B cell (primary cell): ENCODE measurements around the gene HS2ST1. TPM values are rescaled to one million over a fixed set of nuclear protein-coding genes. Genes with fewer than 3 reads are reported as not detected.

Experiments used
- ATAC-seq: fragments of 200-7000 bp; cut with Tn5 transposase; one replicate; pipeline ENCODE4 v1.10.0; 2021; ENCODE audit warnings: low read depth, mild to moderate bottlenecking, moderate number of reproducible peaks, moderate library complexity
- CTCF ChIA-PET: fragments of 350-600 bp; sonication (Branson Sonifier 250); formaldehyde crosslinking; loops from one replicate; lab custom pipeline; 2021; ENCODE audit warnings: antibody characterized with exemption, inconsistent platforms; lab: Charles Lee
- POLR2A ChIA-PET: fragments of 350-600 bp; sonication (Branson Sonifier 250); formaldehyde crosslinking; loops from one replicate; lab custom pipeline; 2021; ENCODE audit warnings: antibody characterized with exemption; lab: Charles Lee
- DNase-seq: peaks from one replicate; pipeline ENCODE4 v3.0.0; 2013
- H2AFZ ChIP-seq: 2 replicates; pipeline ENCODE4 v1.6.1; 2012; ENCODE audit warnings: mild to moderate bottlenecking, low read depth, low read length; ENCODE audit not compliant: insufficient read depth, poor library complexity, severe bottlenecking
- H3K27ac ChIP-seq, 2 donors: 1 replicate in 1 of 2; 2 replicates in 1 of 2; pipeline ENCODE4 v1.5.1; 2012 to 2013; ENCODE audit warnings: low read length in 2 of 2, mild to moderate bottlenecking in 2 of 2, moderate library complexity in 1 of 2
- H3K27me3 ChIP-seq, 4 experiments: fragments of 200-600 bp in 1 of 4; sonication (generic) in 1 of 4; replicated peaks in 1 of 4; 1 replicate in 2 of 4; 2 replicates in 2 of 4; pipeline versions ENCODE4 v1.6.1 to v1.7.0; 2013 to 2016; ENCODE audit warnings: low read length in 3 of 4, mild to moderate bottlenecking in 2 of 4, mixed read lengths in 1 of 4, moderate library complexity in 1 of 4; ENCODE audit not compliant: insufficient read depth in 4 of 4, control insufficient read depth in 3 of 4; ENCODE audit errors: control extremely low read depth in 1 of 4
- H3K36me3 ChIP-seq, 2 experiments: replicated peaks in 1 of 2; 1 replicate in 1 of 2; 2 replicates in 1 of 2; pipeline versions ENCODE4 v1.6.1 to v1.7.1; 2013; ENCODE audit warnings: low read length in 1 of 2; ENCODE audit not compliant: insufficient read depth in 2 of 2, control insufficient read depth in 1 of 2; ENCODE audit errors: control extremely low read depth in 1 of 2, extremely low read depth in 1 of 2
- H3K4me1 ChIP-seq, 2 donors: fragments of 200-600 bp in 1 of 2; sonication (generic) in 1 of 2; 1 replicate in 1 of 2; 2 replicates in 1 of 2; pipeline versions ENCODE4 v1.5.1 to v1.6.1; 2013 to 2017; ENCODE audit warnings: low read length in 2 of 2; ENCODE audit not compliant: control insufficient read depth in 2 of 2, insufficient read depth in 2 of 2
- H3K4me2 ChIP-seq: replicated peaks from 2 replicates; pipeline ENCODE3; 2012; ENCODE audit warnings: mild to moderate bottlenecking, low read depth, low read length; ENCODE audit not compliant: poor library complexity, severe bottlenecking
- H3K4me3 ChIP-seq, 5 experiments: fragments of 200-600 bp in 1 of 5; sonication (generic) in 1 of 5; 1 replicate in 3 of 5; 2 replicates in 2 of 5; pipeline versions ENCODE4 v1.5.1 to v1.7.0; 2011 to 2016; ENCODE audit warnings: low read length in 4 of 5, mild to moderate bottlenecking in 4 of 5, low read depth in 2 of 5, control low read depth in 1 of 5, moderate library complexity in 1 of 5; ENCODE audit not compliant: insufficient read depth in 1 of 5; ENCODE audit errors: control extremely low read depth in 1 of 5, extremely low read depth in 1 of 5
- H3K79me2 ChIP-seq: fragments of 200-600 bp; sonication (generic); one replicate; pipeline ENCODE4 v1.6.0; 2016; ENCODE audit warnings: low read length; ENCODE audit not compliant: control insufficient read depth, insufficient read depth
- H3K9ac ChIP-seq: fragments of 200-600 bp; sonication (generic); 2 replicates; pipeline ENCODE4 v1.6.1; 2017; ENCODE audit warnings: mild to moderate bottlenecking, low read length, moderate library complexity
- H3K9me3 ChIP-seq, 3 donors: one replicate each; pipeline versions ENCODE4 v1.6.1 to v1.7.1; 2013; ENCODE audit warnings: low read length in 2 of 3; ENCODE audit not compliant: control insufficient read depth in 2 of 3, insufficient read depth in 1 of 3; ENCODE audit errors: control extremely low read depth in 1 of 3
- H4K20me1 ChIP-seq: 2 replicates; pipeline ENCODE4 v1.6.0; 2012; ENCODE audit warnings: mild to moderate bottlenecking, low read length; ENCODE audit not compliant: insufficient read depth, control insufficient read depth, poor library complexity, severe bottlenecking
- H3K27ac Mint-ChIP-seq: one replicate; pipeline ENCODE4 v1.8.0; 2021; ENCODE audit warnings: mixed read lengths
- H3K27me3 Mint-ChIP-seq: one replicate; pipeline ENCODE4 v1.8.0; 2021; ENCODE audit warnings: mixed read lengths
- H3K4me1 Mint-ChIP-seq: one replicate; pipeline ENCODE4 v1.8.0; 2021; ENCODE audit warnings: mixed read lengths
- H3K4me3 Mint-ChIP-seq: one replicate; pipeline ENCODE4 v1.8.0; 2021; ENCODE audit warnings: mixed read lengths
- H3K9me3 Mint-ChIP-seq: one replicate; pipeline ENCODE4 v1.8.0; 2022; ENCODE audit warnings: mixed read lengths; ENCODE audit not compliant: insufficient read depth
- CTCF ChIP-seq: fragments of 200-600 bp; IDR thresholded peaks from one replicate; pipeline ENCODE4 v1.8.0; 2022; ENCODE audit warnings: antibody characterized with exemption, mild to moderate bottlenecking
- EZH2 ChIP-seq: IDR thresholded peaks from 2 replicates; pipeline ENCODE4 v1.6.1; 2012; ENCODE audit warnings: borderline replicate concordance, low read depth, mild to moderate bottlenecking, moderate library complexity, low read length; ENCODE audit not compliant: insufficient read depth, poor library complexity, severe bottlenecking
- WGBS: methylation state at CpG from one replicate; pipeline ENCODE4 v1.1.5; 2013; ENCODE audit warnings: missing lambda C conversion rate; ENCODE audit not compliant: insufficient coverage; 5-methylcytosine and 5-hydroxymethylcytosine counted together
- intact Hi-C: fragments of 100-400 bp; cut with micrococcal nuclease; formaldehyde crosslinking; loops from one replicate; pipeline ENCODE4 v1.10.0; 2022
- polyA plus RNA-seq: library from polyadenylated mRNA; depleted of rRNA; stranded (reverse); fragments of >200 nt; gene quantifications from 2 replicates; pipeline ENCODE4 v1.2.3, GENCODE V29; 2012
- total RNA-seq, 2 donors: library from RNA; stranded (reverse); fragments of 120-200 nt in 1 of 2; gene quantifications; 1 replicate in 1 of 2; 2 replicates in 1 of 2; pipeline versions ENCODE4 v1.2.3 to v1.2.4, GENCODE V29; 2013 to 2022

HS2ST1 gene
- total and polyA plus RNA-seq, 2 donors (not counting 1 experiment from before 2014, with no cell fraction given) = 3.0 to 16.9 TPM

GRCh38 chr1:87028576-87028975 lies 114.1 kb downstream of the HS2ST1 start:
- no CpG with 5 or more reads among the region's 2 CpGs for WGBS
- ChIA-PET POLR2A (no interaction called here), CTCF (no interaction called here)
- Histone ChIP-seq H3K9ac (no peak overlapping the region), H3K4me3 (no peak overlapping the region), H3K79me2 (peaks cover 15% of the 10 kb centered on the region), H3K27me3 (no peaks in the 10 kb centered on the region), H3K27ac (no peak overlapping the region), H3K4me2 (no peak overlapping the region), H3K4me1 (peaks cover 0 to 4% of the 10 kb centered on the region in 2 donors), H4K20me1 (no peaks in the 10 kb centered on the region), H3K36me3 (no peaks in the 10 kb centered on the region), H2AFZ (no peak overlapping the region), H3K9me3 (no peaks in the 10 kb centered on the region)
- ATAC-seq (no peak), DNase-seq (no peak)
- H3K4me3 Mint-ChIP-seq = no peak overlapping the region
- peaks cover 27% of the 10 kb centered on the region for H3K4me1 Mint-ChIP-seq
- H3K27me3 Mint-ChIP-seq = no peaks in the 10 kb centered on the region
- H3K9me3 Mint-ChIP-seq = no peaks in the 10 kb centered on the region
- no peak overlapping the region for H3K27ac Mint-ChIP-seq
- intact Hi-C loops = no loop called here
- no peak for TF ChIP-seq EZH2
- TF ChIP-seq CTCF = no peak

- H3K27me3 Mint-ChIP-seq = no peaks in the 10 kb centered on the region
- H3K27ac Mint-ChIP-seq = no peak overlapping the region
- no peak overlapping the region for H3K4me3 ChIP-seq
- no peaks in the 10 kb centered on the region for H3K4me1 ChIP-seq
- ATAC-seq (no peak), DNase-seq (no peak)
- no peaks in the 10 kb centered on the region for H3K27me3 ChIP-seq
- H3K79me2 ChIP-seq = peaks cover 15% of the 10 kb centered on the region
- H3K27ac ChIP-seq = no peak overlapping the region
- H3K9ac ChIP-seq = no peak overlapping the region
- H4K20me1 ChIP-seq = no peaks in the 10 kb centered on the region
- 89% methylated on average over 4 of the region's 9 CpGs for WGBS
- TF ChIP-seq EZH2 (no peak), CTCF (no peak)
- H3K4me3 Mint-ChIP-seq = no peak overlapping the region
- no peaks in the 10 kb centered on the region for H3K9me3 ChIP-seq
- H3K9me3 Mint-ChIP-seq = no peaks in the 10 kb centered on the region
- no peak overlapping the region for H3K4me2 ChIP-seq
- no peak overlapping the region for H2AFZ ChIP-seq
- CTCF ChIA-PET = no interaction called here
- POLR2A ChIA-PET = no interaction called here
- no peaks in the 10 kb centered on the region for H3K36me3 ChIP-seq
- intact Hi-C loops = no loop called here
- H3K4me1 Mint-ChIP-seq = peaks cover 18% of the 10 kb centered on the region
These were observed 116.6 kb downstream of the HS2ST1 start for GRCh38 chr1:87030740-87031690.
